Left ventricle myocardium inferior (tissue), 1 donor: ENCODE results near the gene LRFN5. TPM values are rescaled to one million over a fixed set of nuclear protein-coding genes. Genes with fewer than 3 reads are reported as not detected.

ENCODE experiments used
- DNase-seq: peaks from one replicate; pipeline ENCODE4 v3.0.0-alpha.2; 2020
- H3K27ac ChIP-seq: fragments of 200-600 bp; replicated peaks from 2 replicates; pipeline ENCODE4 v1.8.0; 2021
- H3K27me3 ChIP-seq: fragments of 200-600 bp; 2 replicates; pipeline ENCODE4 v1.8.0; 2021; ENCODE audit warnings: low read depth
- H3K36me3 ChIP-seq: fragments of 200-600 bp; 2 replicates; pipeline ENCODE4 v1.8.0; 2021
- H3K4me1 ChIP-seq: fragments of 200-600 bp; 2 replicates; pipeline ENCODE4 v1.8.0; 2021
- H3K4me3 ChIP-seq: fragments of 200-600 bp; 2 replicates; pipeline ENCODE4 v1.8.0; 2021; ENCODE audit warnings: mild to moderate bottlenecking, moderate library complexity
- H3K9me3 ChIP-seq: fragments of 200-600 bp; replicated peaks from 2 replicates; pipeline ENCODE4 v1.8.0; 2021
- intact Hi-C: fragments of 100-400 bp; cut with micrococcal nuclease; formaldehyde crosslinking; loops from one replicate; pipeline ENCODE4 v1.11.0; 2022
- total RNA-seq: library from RNA; stranded (reverse); fragmentation: NEBNext Ultra II Directional; extraction: Animal tissue kit (Norgen Biotek cat#: 25700); gene quantifications from one replicate; pipeline ENCODE4 v1.2.1, GENCODE V29; 2021
- TF ChIP-seq, protein P1 (sequence below): fragments of 200-600 bp; IDR thresholded peaks from 2 replicates; pipeline ENCODE4 v1.8.0; 2021; ENCODE audit warnings: antibody characterized with exemption, mild to moderate bottlenecking, borderline replicate concordance
- donor health status: DM: no; HTN: yes; CAD: no; lungs with severe emphysema.

LRFN5 gene
- total RNA-seq, 1 donor from 2014 or later, result 0.30 TPM

DNA sequence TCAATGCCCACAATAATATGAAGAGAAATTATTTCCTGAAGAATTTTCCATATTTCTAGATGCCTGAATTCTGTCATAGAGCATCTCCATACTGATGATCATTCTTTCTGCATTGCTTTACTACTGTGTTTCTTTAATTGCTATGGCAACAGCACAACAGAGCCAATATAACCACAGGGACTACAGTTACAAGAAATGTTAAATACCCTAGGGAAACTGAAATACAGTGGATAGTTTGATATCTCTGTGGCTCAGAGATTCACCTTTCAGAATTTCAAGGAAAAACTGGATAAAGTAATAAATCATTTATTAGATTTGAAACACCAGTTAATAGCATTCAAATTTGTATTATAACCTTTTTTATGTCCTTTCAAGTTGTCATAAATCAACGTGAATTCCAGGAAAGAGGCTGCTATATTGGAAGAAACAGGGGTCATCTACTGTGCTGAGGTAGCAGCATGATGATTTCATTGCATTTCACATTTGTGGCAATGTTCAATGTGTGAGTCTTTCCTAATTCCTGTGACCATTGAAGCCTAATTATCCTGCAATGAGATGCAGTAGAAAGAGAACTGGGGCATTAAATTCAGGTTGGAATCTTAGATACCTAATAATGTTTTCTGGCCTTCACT, 267.1 kb downstream of the LRFN5 start:
- TF ChIP-seq, protein P1, sequence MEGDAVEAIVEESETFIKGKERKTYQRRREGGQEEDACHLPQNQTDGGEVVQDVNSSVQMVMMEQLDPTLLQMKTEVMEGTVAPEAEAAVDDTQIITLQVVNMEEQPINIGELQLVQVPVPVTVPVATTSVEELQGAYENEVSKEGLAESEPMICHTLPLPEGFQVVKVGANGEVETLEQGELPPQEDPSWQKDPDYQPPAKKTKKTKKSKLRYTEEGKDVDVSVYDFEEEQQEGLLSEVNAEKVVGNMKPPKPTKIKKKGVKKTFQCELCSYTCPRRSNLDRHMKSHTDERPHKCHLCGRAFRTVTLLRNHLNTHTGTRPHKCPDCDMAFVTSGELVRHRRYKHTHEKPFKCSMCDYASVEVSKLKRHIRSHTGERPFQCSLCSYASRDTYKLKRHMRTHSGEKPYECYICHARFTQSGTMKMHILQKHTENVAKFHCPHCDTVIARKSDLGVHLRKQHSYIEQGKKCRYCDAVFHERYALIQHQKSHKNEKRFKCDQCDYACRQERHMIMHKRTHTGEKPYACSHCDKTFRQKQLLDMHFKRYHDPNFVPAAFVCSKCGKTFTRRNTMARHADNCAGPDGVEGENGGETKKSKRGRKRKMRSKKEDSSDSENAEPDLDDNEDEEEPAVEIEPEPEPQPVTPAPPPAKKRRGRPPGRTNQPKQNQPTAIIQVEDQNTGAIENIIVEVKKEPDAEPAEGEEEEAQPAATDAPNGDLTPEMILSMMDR, result no peak
- Histone ChIP-seq H3K9me3 (peaks cover 3% of the 10 kb centered on the region), H3K27ac (no peak overlapping the region), H3K4me1 (no peaks in the 10 kb centered on the region), H3K4me3 (no peak overlapping the region), H3K36me3 (no peaks in the 10 kb centered on the region), H3K27me3 (no peaks in the 10 kb centered on the region)
- DNase-seq, result no peak
- intact Hi-C loops, result no loop called here

DNA sequence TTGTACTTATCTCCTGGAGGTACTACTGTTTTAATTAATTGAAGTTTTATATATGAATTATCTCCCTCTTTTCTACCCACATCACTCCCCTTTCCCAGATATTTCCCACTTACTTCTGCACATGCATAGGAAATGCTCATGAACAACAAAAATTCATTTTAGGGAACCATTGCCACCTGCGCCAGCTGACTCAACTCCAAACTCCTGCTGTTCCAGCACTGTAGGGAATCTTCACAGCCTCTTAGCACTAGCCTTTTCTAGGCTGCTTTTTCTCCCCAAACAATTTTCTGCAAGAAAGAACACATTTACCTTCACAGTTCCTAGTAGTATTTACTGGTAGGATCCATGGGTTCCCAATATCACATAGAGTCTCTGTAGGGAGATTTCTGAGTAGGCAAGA, 268.4 kb downstream of the LRFN5 start:
- H3K27ac ChIP-seq, result no peak overlapping the region
- H3K27me3 ChIP-seq, result no peaks in the 10 kb centered on the region
- no peaks in the 10 kb centered on the region for H3K36me3 ChIP-seq
- TF ChIP-seq, protein P1, result no peak
- no peaks in the 10 kb centered on the region for H3K9me3 ChIP-seq
- no peak overlapping the region for H3K4me3 ChIP-seq
- intact Hi-C loops, result no loop called here
- DNase-seq, result no peak
- no peaks in the 10 kb centered on the region for H3K4me1 ChIP-seq

DNA sequence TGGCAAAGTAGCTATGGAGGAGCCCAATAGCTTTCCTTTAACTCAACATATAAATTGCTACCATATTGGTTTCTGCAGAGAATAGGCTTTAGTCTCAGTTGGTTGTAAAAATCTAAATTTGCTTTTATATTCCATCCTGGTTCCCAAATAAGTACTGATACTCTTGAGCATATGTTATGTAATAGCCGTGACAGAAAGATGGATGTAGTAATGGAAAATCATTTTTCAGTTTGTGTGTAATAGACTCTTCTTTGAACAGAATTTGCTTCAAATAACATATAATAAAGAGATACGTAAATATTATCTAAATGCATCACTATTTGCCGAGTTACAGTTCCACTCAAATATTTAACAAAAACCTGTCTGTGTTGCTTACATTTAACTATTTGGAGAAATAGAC, 271.6 kb downstream of the LRFN5 start:
- Histone ChIP-seq H3K27me3 (no peaks in the 10 kb centered on the region), H3K4me3 (no peak overlapping the region), H3K9me3 (no peaks in the 10 kb centered on the region), H3K27ac (no peak overlapping the region), H3K36me3 (no peaks in the 10 kb centered on the region), H3K4me1 (no peaks in the 10 kb centered on the region)
- DNase-seq, result no peak
- intact Hi-C loops, result no loop called here
- TF ChIP-seq, protein P1, result no peak

DNA sequence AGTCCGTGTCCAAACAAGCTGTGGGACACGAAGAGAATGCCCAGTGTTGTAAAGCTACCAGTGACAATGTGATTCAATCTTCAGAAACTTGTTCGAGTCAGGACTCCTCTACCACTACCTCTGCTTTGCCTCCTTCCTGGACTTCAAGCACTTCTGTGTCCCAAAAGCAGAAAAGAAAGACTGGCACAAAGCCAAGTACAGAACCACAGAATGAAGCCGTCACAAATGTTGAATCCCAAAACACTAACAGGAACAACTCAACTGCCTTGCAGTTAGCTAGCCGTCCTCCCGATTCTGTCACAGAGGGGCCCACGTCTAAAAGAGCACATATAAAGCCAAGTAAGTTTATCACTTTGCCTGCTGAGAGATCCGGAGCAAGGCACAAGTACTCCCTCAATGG, 284.9 kb downstream of the LRFN5 start:
- Histone ChIP-seq H3K27me3 (no peaks in the 10 kb centered on the region), H3K4me3 (no peak overlapping the region), H3K36me3 (no peaks in the 10 kb centered on the region), H3K9me3 (no peaks in the 10 kb centered on the region), H3K4me1 (no peaks in the 10 kb centered on the region), H3K27ac (no peak overlapping the region)
- TF ChIP-seq, protein P1, result no peak
- DNase-seq, result no peak
- intact Hi-C loops, result no loop called here

DNA sequence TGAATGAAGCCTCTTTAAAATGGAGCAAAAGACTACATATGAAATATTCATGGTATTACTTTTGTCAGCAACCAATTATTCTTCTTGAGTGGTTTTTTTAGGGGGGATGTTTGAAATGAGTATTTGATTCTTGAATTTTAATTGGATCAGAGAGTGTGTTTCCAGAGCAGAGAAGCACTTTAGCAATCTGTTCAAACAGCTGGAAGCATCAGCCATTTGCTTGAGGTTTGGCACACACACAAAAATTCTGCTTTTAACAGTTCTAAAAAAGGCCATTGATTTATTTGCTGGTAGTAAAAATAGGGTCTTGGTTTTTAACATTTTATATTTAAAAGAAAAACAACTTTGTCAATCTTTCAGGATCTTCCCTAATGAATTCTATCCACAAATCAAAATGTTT, 292.7 kb downstream of the LRFN5 start:
- Histone ChIP-seq H3K9me3 (no peaks in the 10 kb centered on the region), H3K36me3 (no peaks in the 10 kb centered on the region), H3K27me3 (no peaks in the 10 kb centered on the region), H3K27ac (no peak overlapping the region), H3K4me1 (no peaks in the 10 kb centered on the region), H3K4me3 (no peak overlapping the region)
- intact Hi-C loops, result no loop called here
- no peak for DNase-seq
- TF ChIP-seq, protein P1, result no peak
